Right lobe of liver (tissue), 4 donors: ENCODE results near the gene SERPINE1.

Experiments
- CTCF ChIP-seq, 4 donors: fragments of 200-600 bp in 3 of 4; fragments of 450-650 bp in 1 of 4; IDR thresholded peaks; one replicate each; pipeline versions ENCODE4 v1.5.1 to v1.8.0; 2016 to 2022; ENCODE audit warnings: antibody characterized with exemption in 4 of 4, mild to moderate bottlenecking in 2 of 4
- POLR2A ChIP-seq: fragments of 450-650 bp; IDR thresholded peaks from one replicate; pipeline ENCODE4 v1.6.1; 2017; ENCODE audit warnings: antibody characterized with exemption, mild to moderate bottlenecking
- donor health status: DM: no; HTN: no; CAD: no.
- donor health status: DM: no; HTN: no; CAD: no.
- donor health status: DM: no; HTN: yes; CAD: no.

GRCh38 chr7:101088069-101088425 is 38.9 kb upstream of the SERPINE1 start:
- TF ChIP-seq CTCF (IDR thresholded peaks at IDR 0.05) (no peak), POLR2A (no peak)
